ENCODE measurements around the gene TXNRD1.
A peak's percentile ranks its signal among the peaks of the same experiment; 100 is the strongest.
"Not testable (repeated sequence)": the region's sequence is repeated elsewhere in the genome, so short reads cannot be mapped to it uniquely, and the experiment has no call there.

Gene TXNRD1

GRCh38 chr12:104215638-104216297 is at the start of gene TXNRD1:
Gene TXNRD1, plus strand, starts transcription at chr12:104215779. Its CDS starts 24 bp downstream, at chr12:104215803.
- Mint-ChIP-seq H3K27ac (peak within 1 kb of the TSS; percentile 49), H3K27me3 (ENCODE audit: low read depth) (no peaks in the 10 kb centered on the region), H3K4me1 (ENCODE audit: low read depth) (peaks cover 29% of the 10 kb centered on the region), H3K4me3 (peak within 1 kb of the TSS; percentile 79), H3K9me3 (no peaks in the 10 kb centered on the region), H3K36me3 (ENCODE audit: low read depth) (peaks cover 4% of the 10 kb centered on the region)

DNA sequence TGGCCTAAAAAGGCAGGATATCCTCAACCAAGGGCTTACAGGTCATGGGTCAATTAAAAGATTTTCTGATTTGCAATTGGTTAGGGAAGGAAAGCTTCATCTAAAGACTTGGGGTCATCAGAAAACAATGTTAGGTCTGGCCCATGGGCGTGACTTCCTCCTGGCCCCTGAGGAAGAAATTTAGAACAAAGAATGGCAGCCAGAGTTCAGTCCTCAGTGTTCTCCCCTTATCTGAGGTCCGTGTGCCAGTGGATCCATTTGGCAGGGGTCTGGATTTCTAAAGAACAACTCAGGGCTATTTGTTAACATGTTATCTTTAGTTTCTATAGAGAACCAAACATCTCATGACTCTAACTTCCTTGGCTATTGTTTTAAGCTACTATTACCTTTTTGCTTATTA is 49.8 kb upstream of the TXNRD1 start:
- Mint-ChIP-seq H3K4me3 (no peak overlapping the region), H3K4me1 (ENCODE audit: low read depth) (peaks cover 2% of the 10 kb centered on the region), H3K9me3 (peaks cover 3% of the 10 kb centered on the region), H3K27ac (no peak overlapping the region), H3K27me3 (ENCODE audit: low read depth) (peaks cover 8% of the 10 kb centered on the region), H3K36me3 (ENCODE audit: low read depth) (peaks cover 2% of the 10 kb centered on the region)

GRCh38 chr12:104166465-104166864 is 49.1 kb upstream of the TXNRD1 start:
- Mint-ChIP-seq H3K27ac (no peak overlapping the region), H3K4me1 (ENCODE audit: low read depth) (peaks cover 2% of the 10 kb centered on the region), H3K9me3 (peaks cover 3% of the 10 kb centered on the region), H3K4me3 (no peak overlapping the region), H3K27me3 (ENCODE audit: low read depth) (peaks cover 8% of the 10 kb centered on the region), H3K36me3 (ENCODE audit: low read depth) (peaks cover 2% of the 10 kb centered on the region)

DNA sequence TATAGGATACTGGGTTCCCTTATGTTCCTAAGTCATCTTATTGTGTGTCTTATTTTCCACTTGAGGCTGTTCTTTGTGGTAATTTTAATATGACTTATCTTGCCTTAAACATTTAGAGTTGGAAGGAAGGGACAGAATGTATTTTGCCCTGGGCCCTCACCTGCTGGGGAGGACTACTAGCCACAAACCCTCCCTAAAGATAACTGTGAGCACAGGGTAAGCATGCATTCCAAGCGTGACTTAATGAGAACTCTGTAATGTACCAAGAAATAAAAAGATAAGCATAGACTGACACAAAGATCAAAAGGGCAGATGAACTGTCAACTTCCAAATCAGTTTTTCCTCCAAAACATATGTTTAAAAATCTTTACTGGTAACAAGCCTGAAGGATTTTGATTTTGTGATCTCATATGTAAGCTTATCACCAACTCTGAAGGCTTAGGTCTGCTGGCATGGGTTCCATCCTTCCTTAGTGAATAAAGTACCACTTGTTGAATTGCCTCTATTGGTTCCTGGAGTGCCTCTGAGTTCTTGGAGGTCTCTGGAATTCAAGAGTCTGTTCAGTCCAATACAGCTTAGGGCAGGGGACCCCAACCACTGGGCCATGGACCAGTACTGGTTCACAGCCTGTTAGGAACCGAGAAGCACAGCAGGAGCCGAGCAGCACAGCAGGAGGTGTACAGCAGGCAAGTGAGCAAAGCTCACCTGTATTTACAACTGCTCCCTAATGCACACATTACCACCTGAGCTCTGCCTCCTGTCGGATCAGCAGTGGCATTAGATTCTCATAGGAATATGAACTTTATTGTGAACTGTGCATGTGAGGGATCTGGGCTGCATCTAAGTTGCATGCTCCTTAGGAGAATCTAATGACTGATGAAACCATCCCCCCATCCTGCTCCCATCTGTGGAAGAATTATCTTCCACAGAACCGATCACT is 47.8 kb upstream of the TXNRD1 start:
- H3K27ac Mint-ChIP-seq = no peak overlapping the region
- no peak overlapping the region for H3K4me3 Mint-ChIP-seq
- H3K9me3 Mint-ChIP-seq = peaks cover 1% of the 10 kb centered on the region

GRCh38 chr12:104168596-104168995 is 47.0 kb upstream of the TXNRD1 start:
- H3K4me1 Mint-ChIP-seq (ENCODE audit: low read depth) = no peaks in the 10 kb centered on the region
- no peaks in the 10 kb centered on the region for H3K9me3 Mint-ChIP-seq
- peaks cover 4% of the 10 kb centered on the region for H3K27me3 Mint-ChIP-seq (ENCODE audit: low read depth)
- no peaks in the 10 kb centered on the region for H3K36me3 Mint-ChIP-seq (ENCODE audit: low read depth)
- H3K4me3 Mint-ChIP-seq = no peak overlapping the region
- no peak overlapping the region for H3K27ac Mint-ChIP-seq

More for the DNA sequence above, 47.8 kb upstream of the TXNRD1 start:
- Mint-ChIP-seq H3K27me3 (ENCODE audit: low read depth) (peaks cover 4% of the 10 kb centered on the region), H3K4me1 (ENCODE audit: low read depth) (peaks cover 1% of the 10 kb centered on the region), H3K36me3 (ENCODE audit: low read depth) (no peaks in the 10 kb centered on the region)

- Mint-ChIP-seq H3K27ac (no peak overlapping the region), H3K36me3 (ENCODE audit: low read depth) (no peaks in the 10 kb centered on the region), H3K4me1 (ENCODE audit: low read depth) (no peaks in the 10 kb centered on the region), H3K27me3 (ENCODE audit: low read depth) (peaks cover 4% of the 10 kb centered on the region), H3K4me3 (no peak overlapping the region), H3K9me3 (no peaks in the 10 kb centered on the region)
These were observed 43.6 kb upstream of the TXNRD1 start for GRCh38 chr12:104171785-104172569.

GRCh38 chr12:104172570-104172947 is 43.0 kb upstream of the TXNRD1 start:
- Mint-ChIP-seq H3K36me3 (ENCODE audit: low read depth) (no peaks in the 10 kb centered on the region), H3K27ac (no peak overlapping the region), H3K4me1 (ENCODE audit: low read depth) (peaks cover 5% of the 10 kb centered on the region), H3K27me3 (ENCODE audit: low read depth) (peaks cover 4% of the 10 kb centered on the region), H3K4me3 (no peak overlapping the region), H3K9me3 (no peaks in the 10 kb centered on the region)

DNA sequence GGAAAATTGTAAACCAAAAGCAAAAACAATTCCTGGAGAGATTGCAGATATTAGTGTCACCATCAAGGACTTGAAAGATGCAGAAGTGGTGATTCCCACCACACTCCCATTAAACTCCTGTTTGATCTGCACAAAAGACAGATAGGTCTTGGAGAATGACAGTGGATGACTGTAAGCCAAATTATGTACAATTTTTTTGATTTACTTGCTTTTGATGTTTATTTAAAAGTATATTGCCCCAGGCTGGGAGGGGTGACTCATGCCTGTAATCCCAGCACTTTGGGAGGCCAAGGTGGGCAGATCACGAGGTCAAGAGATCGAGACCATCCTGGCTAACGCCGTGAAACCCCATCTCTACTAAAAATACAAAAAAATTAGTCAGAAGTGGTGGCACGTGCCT is 41.8 kb upstream of the TXNRD1 start:
- not testable (repeated sequence) for H3K36me3 Mint-ChIP-seq (ENCODE audit: low read depth); H3K27ac Mint-ChIP-seq; H3K27me3 Mint-ChIP-seq (ENCODE audit: low read depth); H3K4me3 Mint-ChIP-seq; H3K9me3 Mint-ChIP-seq
- peaks cover 15% of the 10 kb centered on the region for H3K4me1 Mint-ChIP-seq (ENCODE audit: low read depth)

DNA sequence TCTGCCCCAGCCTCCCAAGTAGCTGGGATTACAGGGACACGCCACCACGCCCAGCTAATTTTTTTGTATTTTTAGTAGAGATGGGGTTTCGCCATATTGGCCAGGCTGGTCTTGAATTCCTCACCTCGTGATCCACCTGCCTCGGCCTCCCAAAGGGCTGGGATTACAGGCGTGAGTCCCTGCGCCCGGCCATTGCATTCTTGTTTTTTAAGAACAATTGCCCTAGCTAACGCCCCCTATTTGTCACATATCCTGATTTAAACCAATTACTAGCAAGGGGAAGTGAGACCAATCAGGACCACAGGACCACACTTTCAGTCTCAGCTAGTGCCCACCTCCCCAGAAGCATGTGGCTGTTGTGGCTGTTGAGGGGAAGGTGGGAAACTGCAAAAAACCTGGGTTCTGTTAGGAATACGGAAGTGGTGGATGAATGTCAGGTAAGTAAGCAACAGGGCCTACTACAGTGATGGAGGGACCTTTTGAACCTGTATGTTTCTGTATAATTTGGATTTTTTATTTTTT is 39.8 kb upstream of the TXNRD1 start:
- Mint-ChIP-seq H3K4me3 (no peak overlapping the region), H3K4me1 (ENCODE audit: low read depth) (peaks cover 15% of the 10 kb centered on the region), H3K27ac (no peak overlapping the region), H3K9me3 (no peaks in the 10 kb centered on the region), H3K27me3 (ENCODE audit: low read depth) (no peaks in the 10 kb centered on the region), H3K36me3 (ENCODE audit: low read depth) (no peaks in the 10 kb centered on the region)

DNA sequence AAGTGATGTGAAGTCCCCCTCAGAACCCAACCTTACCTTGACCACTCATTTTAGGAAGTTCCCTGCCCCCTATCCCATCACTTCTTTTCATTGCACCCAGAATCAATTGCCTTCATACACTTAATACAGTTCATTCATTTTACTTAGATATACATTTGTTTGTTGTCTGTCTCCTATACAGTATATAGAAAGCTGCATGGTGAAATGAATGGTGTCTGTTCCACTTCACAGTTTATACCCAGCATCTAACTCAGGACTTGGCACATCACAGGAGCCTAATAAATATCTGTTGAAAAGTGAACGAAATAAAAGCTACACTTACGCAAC is 38.3 kb upstream of the TXNRD1 start:
- Mint-ChIP-seq H3K4me1 (ENCODE audit: low read depth) (peaks cover 15% of the 10 kb centered on the region), H3K27ac (no peak overlapping the region), H3K36me3 (ENCODE audit: low read depth) (no peaks in the 10 kb centered on the region), H3K4me3 (no peak overlapping the region), H3K9me3 (no peaks in the 10 kb centered on the region), H3K27me3 (ENCODE audit: low read depth) (no peaks in the 10 kb centered on the region)

- no peaks in the 10 kb centered on the region for H3K27me3 Mint-ChIP-seq (ENCODE audit: low read depth)
These were observed 37.7 kb upstream of the TXNRD1 start for GRCh38 chr12:104177663-104178501.

DNA sequence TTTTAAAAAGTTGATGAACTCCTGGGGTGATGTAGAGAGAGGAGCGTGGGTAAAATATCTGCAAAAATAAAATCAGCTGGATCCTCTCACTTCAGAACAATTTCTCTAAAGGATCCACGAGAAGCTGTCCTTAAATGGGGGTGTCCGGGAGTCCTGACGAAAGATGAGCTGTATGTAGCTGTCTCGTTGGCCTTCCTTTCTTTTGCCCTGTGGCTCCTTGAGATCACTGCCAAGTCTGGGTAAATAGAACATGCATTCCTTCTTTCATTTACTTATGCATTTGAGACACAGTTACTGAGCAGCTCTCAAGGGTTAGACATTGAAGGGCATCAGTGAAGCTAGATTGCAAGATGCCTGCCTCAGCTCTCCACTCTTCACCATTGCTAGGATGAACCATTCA is 35.2 kb upstream of the TXNRD1 start:
- no peaks in the 10 kb centered on the region for H3K36me3 Mint-ChIP-seq (ENCODE audit: low read depth)
- no peak overlapping the region for H3K27ac Mint-ChIP-seq
- no peaks in the 10 kb centered on the region for H3K27me3 Mint-ChIP-seq (ENCODE audit: low read depth)
- H3K9me3 Mint-ChIP-seq = peaks cover 5% of the 10 kb centered on the region
- H3K4me1 Mint-ChIP-seq (ENCODE audit: low read depth) = peaks cover 15% of the 10 kb centered on the region
- no peak overlapping the region for H3K4me3 Mint-ChIP-seq

More at GRCh38 chr12:104177663-104178501, 37.7 kb upstream of the TXNRD1 start:
- Mint-ChIP-seq H3K9me3 (no peaks in the 10 kb centered on the region), H3K4me3 (peak overlapping the region; percentile 2), H3K27ac (peak overlapping the region; percentile 20), H3K36me3 (ENCODE audit: low read depth) (no peaks in the 10 kb centered on the region), H3K4me1 (ENCODE audit: low read depth) (peaks cover 15% of the 10 kb centered on the region)

DNA sequence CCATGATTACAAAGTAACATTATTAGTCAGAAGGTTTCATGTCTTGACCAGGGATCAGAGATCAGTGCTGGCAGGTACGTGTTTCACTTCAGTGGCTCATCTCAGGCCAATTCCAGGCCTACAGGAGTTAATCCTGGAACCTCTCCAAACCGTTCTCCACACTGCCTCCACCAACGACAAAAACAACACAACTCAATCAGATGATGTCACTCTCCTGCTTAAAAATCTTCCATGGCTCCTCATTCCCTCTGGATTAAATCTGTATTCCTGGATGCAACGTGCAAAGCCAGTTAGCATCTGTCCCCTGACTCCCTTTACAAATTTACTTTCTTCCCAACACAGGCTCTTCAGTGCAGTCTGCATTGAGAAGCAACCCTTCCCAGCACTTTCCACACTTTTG is 34.3 kb upstream of the TXNRD1 start:
- no peaks in the 10 kb centered on the region for H3K36me3 Mint-ChIP-seq (ENCODE audit: low read depth)
- H3K4me1 Mint-ChIP-seq (ENCODE audit: low read depth) = peaks cover 15% of the 10 kb centered on the region
- H3K4me3 Mint-ChIP-seq = no peak overlapping the region
- no peak overlapping the region for H3K27ac Mint-ChIP-seq
- H3K27me3 Mint-ChIP-seq (ENCODE audit: low read depth) = no peaks in the 10 kb centered on the region
- H3K9me3 Mint-ChIP-seq = peaks cover 5% of the 10 kb centered on the region

- Mint-ChIP-seq H3K4me1 (ENCODE audit: low read depth) (peaks cover 14% of the 10 kb centered on the region), H3K4me3 (no peak overlapping the region), H3K27me3 (ENCODE audit: low read depth) (no peaks in the 10 kb centered on the region), H3K27ac (no peak overlapping the region), H3K36me3 (ENCODE audit: low read depth) (no peaks in the 10 kb centered on the region), H3K9me3 (peaks cover 5% of the 10 kb centered on the region)
These were observed 33.4 kb upstream of the TXNRD1 start for GRCh38 chr12:104182144-104182543.
